ENCODE results near the gene HAO2.
"Not testable (repeated sequence)": the region's sequence is repeated elsewhere in the genome, so short reads cannot be mapped to it uniquely, and the experiment has no call there.

The HAO2 gene

DNA sequence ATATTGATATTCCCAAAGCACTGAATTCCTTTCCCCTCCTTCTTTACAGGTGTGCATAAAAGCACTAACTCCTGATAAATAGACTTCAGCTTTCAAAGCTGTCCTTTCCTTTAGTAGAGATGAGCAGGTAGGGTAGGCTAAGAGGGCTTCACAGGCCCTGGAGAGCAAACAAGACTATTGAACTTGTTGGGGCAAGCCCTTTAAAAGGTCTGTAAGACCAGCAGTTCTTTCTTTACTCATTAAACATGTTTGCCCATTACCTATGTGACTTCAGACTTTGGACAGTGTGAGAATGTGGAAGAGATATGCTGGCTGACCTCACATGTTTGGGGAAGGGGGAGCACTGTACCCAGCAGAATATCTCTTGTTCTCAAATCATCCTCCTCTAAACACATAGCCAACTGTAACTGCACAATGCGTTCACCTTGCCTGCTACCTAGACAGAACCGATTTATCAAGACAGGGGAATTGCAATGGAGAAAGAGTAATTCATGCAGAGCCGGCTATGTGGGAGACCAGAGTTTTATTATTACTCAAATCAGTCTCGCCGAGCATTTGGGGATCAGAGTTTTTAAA is 27.1 kb upstream of the HAO2 start:
- Histone ChIP-seq H3K27me3 (no peaks in the 10 kb centered on the region), H3K9ac (no peak overlapping the region), H3K27ac (no peak overlapping the region)

DNA sequence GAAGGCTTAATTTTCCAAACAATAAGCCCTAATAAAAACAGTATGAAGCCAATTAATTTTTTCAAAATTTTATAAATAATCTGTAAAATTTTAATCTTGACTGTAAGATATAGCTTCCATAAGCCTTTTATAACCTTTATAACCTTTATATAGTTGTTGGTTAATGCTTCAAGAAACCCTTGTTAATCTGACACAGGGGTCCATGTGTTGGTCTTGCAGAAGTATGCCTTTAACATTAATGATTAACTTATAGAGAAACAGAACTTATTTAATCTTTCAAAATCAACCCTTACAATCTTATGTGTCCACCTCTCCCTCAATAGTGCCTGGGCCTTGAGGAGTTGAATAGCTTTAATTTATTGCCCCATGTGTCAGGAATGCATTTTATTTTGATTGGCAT is 23.2 kb upstream of the HAO2 start:
- no peak for TF ChIP-seq Cebpa-rat (IDR thresholded peaks at IDR 0.05)
- no peaks in the 10 kb centered on the region; the same call in 1 of the 2 replicates for H3K9me3 ChIP-seq
- H3K4me1 ChIP-seq: peaks cover 6% of the 10 kb centered on the region; the same call in 1 of the 2 replicates
- H3K36me3 ChIP-seq: no peaks in the 10 kb centered on the region
- no peaks in the 10 kb centered on the region for H3K27me3 ChIP-seq
- no peak overlapping the region for H3K27ac ChIP-seq
- no peak overlapping the region for H3K4me3 ChIP-seq
- no peak overlapping the region for H3K9ac ChIP-seq
- H4K20me1 ChIP-seq: no peaks in the 10 kb centered on the region
- no peak overlapping the region for H3K4me2 ChIP-seq

More for the DNA sequence above, 27.1 kb upstream of the HAO2 start:
- TF ChIP-seq Cebpa-rat (IDR thresholded peaks at IDR 0.05): no peak
- no peaks in the 10 kb centered on the region for H3K4me1 ChIP-seq
- no peaks in the 10 kb centered on the region; the same call in 1 of the 2 replicates for H3K9me3 ChIP-seq
- H3K36me3 ChIP-seq: no peaks in the 10 kb centered on the region
- H4K20me1 ChIP-seq: no peaks in the 10 kb centered on the region
- H3K4me2 ChIP-seq: no peak overlapping the region
- H3K4me3 ChIP-seq: no peak overlapping the region

DNA sequence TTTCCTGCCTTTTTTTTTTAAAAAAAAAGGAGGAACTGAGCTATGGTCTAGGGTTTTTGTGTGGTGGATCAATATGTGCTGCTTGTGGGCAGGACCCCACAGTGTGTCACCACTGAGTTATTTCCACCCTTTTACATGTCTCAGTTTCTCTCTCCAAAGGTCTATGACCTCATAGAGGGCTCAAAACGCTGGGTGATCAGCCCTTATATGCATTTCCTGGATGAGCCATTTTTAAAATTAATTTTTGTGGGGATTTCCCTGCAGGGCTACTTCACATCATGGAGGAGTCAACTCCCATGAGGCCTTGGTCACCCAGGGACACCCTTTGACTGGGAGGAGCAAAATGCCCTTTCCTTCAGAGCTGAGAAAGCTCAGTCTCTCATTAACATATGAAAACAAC is 20.7 kb upstream of the HAO2 start:
- H3K4me2 ChIP-seq: no peak overlapping the region
- H3K4me3 ChIP-seq: no peak overlapping the region
- no peaks in the 10 kb centered on the region; the same call in 1 of the 2 replicates for H3K9me3 ChIP-seq
- H3K4me1 ChIP-seq: peaks cover 6% of the 10 kb centered on the region; the same call in 1 of the 2 replicates
- H3K36me3 ChIP-seq: no peaks in the 10 kb centered on the region
- no peak for TF ChIP-seq Cebpa-rat (IDR thresholded peaks at IDR 0.05)
- no peak overlapping the region for H3K9ac ChIP-seq
- no peaks in the 10 kb centered on the region for H4K20me1 ChIP-seq
- H3K27ac ChIP-seq: no peak overlapping the region
- no peaks in the 10 kb centered on the region for H3K27me3 ChIP-seq

DNA sequence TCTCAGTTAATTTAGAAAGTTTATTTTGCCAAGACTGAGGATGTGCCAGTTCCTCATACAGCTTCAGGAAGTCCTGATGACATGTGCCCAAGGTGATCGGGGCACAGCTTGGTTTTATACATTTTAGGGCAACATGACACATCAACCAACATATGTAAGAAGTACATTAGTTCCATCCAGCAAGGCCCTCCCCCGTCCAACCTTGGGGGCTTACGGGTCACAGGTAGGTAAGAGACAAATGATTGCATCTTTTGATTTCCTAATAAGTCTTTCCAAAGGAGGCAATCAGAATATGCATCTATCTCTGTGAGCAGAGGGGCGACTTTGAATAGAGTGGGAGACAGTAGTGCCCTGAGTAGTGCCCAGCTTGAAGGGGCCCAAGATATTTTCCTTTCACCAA is 19.6 kb upstream of the HAO2 start:
- H3K9ac ChIP-seq: no peak overlapping the region
- H3K4me1 ChIP-seq: peaks cover 6% of the 10 kb centered on the region; the same call in 1 of the 2 replicates
- no peaks in the 10 kb centered on the region for H3K36me3 ChIP-seq
- no peak overlapping the region for H3K4me3 ChIP-seq
- H4K20me1 ChIP-seq: no peaks in the 10 kb centered on the region
- H3K27me3 ChIP-seq: no peaks in the 10 kb centered on the region
- H3K4me2 ChIP-seq: no peak overlapping the region
- no peaks in the 10 kb centered on the region; the same call in 1 of the 2 replicates for H3K9me3 ChIP-seq
- no peak for TF ChIP-seq Cebpa-rat (IDR thresholded peaks at IDR 0.05)
- H3K27ac ChIP-seq: no peak overlapping the region

DNA sequence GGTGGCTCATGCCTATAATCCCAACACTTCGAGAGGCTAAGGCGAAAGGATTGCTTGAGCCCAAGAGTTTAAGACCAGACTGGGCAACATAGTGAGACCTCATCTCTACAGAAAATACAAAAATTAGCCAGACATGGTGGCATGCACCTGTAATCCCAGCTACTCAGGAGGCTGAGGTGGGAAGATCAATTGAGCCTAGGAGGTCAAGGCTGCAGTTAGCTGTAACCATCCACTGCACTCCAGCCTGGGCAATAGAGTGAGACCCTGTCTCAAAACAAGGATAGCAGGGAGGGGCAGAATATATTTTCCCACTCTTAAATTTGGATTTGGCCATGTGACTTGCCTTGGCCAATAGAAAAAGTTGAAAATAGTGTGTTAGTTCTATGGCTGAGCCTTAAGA is 17.7 kb upstream of the HAO2 start:
- not testable (repeated sequence) for H3K27me3 ChIP-seq

DNA sequence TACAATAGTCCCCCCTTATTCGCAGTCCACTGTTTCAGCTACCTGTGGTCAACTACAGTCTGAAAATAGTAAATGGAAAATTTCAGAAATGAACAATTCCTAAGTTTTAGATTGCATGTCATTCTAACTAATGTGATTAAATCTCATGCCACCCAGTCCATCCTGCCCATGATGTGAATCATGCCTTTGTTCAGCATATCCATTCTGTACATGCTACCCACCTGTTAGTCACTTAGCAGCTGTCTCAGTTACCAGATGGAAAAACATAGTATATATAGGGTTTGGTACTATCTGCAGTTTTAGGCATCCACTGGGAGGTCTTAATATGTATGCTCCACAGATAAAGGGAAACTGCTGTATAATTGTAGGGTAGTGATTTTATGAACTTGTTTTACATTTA is 16.6 kb upstream of the HAO2 start:
- Histone ChIP-seq H3K4me3 (no peak overlapping the region), H3K4me1 (peaks cover 16% of the 10 kb centered on the region), H3K36me3 (no peaks in the 10 kb centered on the region), H3K27me3 (no peaks in the 10 kb centered on the region), H3K9me3 (no peaks in the 10 kb centered on the region), H3K27ac (no peak overlapping the region), H3K9ac (no peak overlapping the region), H3K4me2 (no peak overlapping the region), H4K20me1 (no peaks in the 10 kb centered on the region)
- no peak for TF ChIP-seq Cebpa-rat (IDR thresholded peaks at IDR 0.05)

More for the DNA sequence above, 17.7 kb upstream of the HAO2 start:
- not testable (repeated sequence) for H3K4me2 ChIP-seq, H3K4me3 ChIP-seq, H4K20me1 ChIP-seq, H3K9ac ChIP-seq, H3K36me3 ChIP-seq, H3K27ac ChIP-seq, H3K9me3 ChIP-seq
- H3K4me1 ChIP-seq: peaks cover 16% of the 10 kb centered on the region

DNA sequence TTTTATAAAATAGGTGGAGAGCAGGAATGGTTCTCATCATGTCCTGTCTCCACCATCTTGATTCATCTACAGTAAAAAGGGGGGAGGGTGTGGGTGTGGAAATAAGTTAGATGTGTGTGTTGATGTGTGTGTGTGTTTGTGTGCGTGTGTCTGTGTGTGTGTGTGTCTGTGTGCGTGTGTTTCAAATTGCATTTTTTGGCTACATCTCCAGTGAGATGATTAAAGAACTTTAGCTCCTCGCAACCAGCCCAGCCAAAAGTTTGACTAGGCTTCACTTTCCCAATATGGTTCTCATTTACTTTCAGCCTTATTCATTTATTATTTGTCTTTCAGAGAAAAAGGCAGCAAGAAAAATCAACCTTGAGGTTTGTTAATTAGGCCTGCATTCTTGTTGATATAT is 14.7 kb upstream of the HAO2 start:
- peaks cover 10% of the 10 kb centered on the region; the same call in 1 of the 2 replicates for H3K4me1 ChIP-seq
- H3K9ac ChIP-seq: no peak overlapping the region
- H3K4me3 ChIP-seq: no peak overlapping the region
- no peaks in the 10 kb centered on the region for H3K27me3 ChIP-seq
- no peaks in the 10 kb centered on the region for H4K20me1 ChIP-seq
- no peak overlapping the region for H3K4me2 ChIP-seq
- no peak overlapping the region for H3K27ac ChIP-seq
- H3K9me3 ChIP-seq: no peaks in the 10 kb centered on the region; the same call in 1 of the 2 replicates
- no peak for TF ChIP-seq Cebpa-rat (IDR thresholded peaks at IDR 0.05)
- no peaks in the 10 kb centered on the region for H3K36me3 ChIP-seq

DNA sequence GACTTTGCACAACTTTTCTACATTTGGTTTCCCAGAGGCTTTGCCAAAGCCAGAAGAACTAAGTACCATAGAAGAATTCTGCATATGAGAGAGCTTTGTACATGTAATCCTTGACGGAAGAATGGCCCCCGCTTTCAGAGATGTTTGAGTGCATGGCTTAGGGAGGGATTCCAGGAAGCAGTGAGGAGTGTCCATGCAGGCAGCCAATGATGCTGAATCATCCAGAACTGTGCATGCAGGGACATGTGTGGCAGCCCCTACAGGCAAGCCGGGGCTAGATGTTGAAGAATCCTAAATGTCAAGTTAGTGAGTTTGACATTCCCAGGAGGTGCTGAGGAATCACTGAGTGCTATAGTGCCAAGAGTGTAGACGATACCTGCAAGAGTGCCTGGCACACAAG is 9.9 kb upstream of the HAO2 start:
- Histone ChIP-seq H3K4me2 (no peak overlapping the region), H3K4me1 (peaks cover 10% of the 10 kb centered on the region; the same call in 1 of the 2 replicates), H3K9ac (no peak overlapping the region), H4K20me1 (no peaks in the 10 kb centered on the region), H3K27me3 (no peaks in the 10 kb centered on the region), H3K36me3 (no peaks in the 10 kb centered on the region), H3K27ac (no peak overlapping the region), H3K4me3 (no peak overlapping the region), H3K9me3 (no peaks in the 10 kb centered on the region; the same call in 1 of the 2 replicates)
- TF ChIP-seq Cebpa-rat (IDR thresholded peaks at IDR 0.05): no peak

DNA sequence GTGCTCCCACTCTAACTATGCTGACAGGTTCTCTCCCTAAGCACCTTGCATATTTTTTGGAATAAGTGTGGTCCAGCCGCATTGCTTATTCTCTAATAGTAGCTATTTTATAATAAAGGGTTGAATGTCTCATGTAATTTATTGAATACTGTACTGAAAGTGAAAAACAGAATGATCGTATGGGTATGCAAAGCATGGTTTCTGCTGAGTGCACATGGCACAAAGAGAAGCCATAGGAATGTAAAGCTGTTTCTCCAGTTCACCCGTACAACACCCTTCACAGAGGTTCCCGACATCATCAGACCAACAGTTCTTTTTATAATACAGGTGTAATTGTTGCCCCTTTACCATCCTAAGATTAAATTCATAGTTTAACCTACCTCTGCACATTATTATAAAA is 8.9 kb upstream of the HAO2 start:
- H3K36me3 ChIP-seq: no peaks in the 10 kb centered on the region
- no peak overlapping the region for H3K4me3 ChIP-seq
- H3K9ac ChIP-seq: no peak overlapping the region
- no peak overlapping the region for H3K4me2 ChIP-seq
- no peaks in the 10 kb centered on the region for H4K20me1 ChIP-seq
- H3K27ac ChIP-seq: no peak overlapping the region
- TF ChIP-seq Cebpa-rat (IDR thresholded peaks at IDR 0.05): no peak
- no peaks in the 10 kb centered on the region; the same call in 1 of the 2 replicates for H3K9me3 ChIP-seq
- H3K4me1 ChIP-seq: peaks cover 3% of the 10 kb centered on the region; the same call in 1 of the 2 replicates
- H3K27me3 ChIP-seq: no peaks in the 10 kb centered on the region

DNA sequence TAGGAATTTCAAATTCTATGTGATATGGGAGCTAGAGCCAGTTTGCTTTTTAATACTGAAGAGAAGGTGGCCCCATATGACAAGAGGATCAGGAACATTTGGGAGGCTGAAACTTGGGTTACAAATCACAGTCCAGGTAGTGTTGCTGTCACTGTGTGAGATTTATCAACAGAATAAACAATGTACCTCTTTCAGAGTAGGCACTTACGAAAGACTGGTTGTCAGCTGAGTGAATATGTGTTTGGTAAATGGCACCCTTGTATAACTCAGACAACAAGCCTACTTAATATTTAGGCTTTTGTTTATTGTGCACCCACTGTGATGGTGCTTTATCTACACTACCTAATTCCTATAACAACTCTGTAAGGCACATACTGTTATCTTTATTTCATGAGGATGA is 7.4 kb upstream of the HAO2 start:
- Histone ChIP-seq H3K36me3 (no peaks in the 10 kb centered on the region), H3K27me3 (no peaks in the 10 kb centered on the region), H3K9me3 (no peaks in the 10 kb centered on the region; the same call in 1 of the 2 replicates), H3K4me1 (no peaks in the 10 kb centered on the region), H3K9ac (no peak overlapping the region), H4K20me1 (no peaks in the 10 kb centered on the region), H3K4me2 (no peak overlapping the region), H3K27ac (no peak overlapping the region), H3K4me3 (no peak overlapping the region)
- no peak for TF ChIP-seq Cebpa-rat (IDR thresholded peaks at IDR 0.05)
